GM18873 (cell line): Measurements from ENCODE around the gene COA8.
"Not testable (repeated sequence)": the region's sequence is repeated elsewhere in the genome, so short reads cannot be mapped to it uniquely, and the experiment has no call there.

Experiments used
- ATAC-seq: cut with Tn5 transposase; IDR thresholded peaks from one replicate; pipeline ENCODE4 v1.9.1; 2021; ENCODE audit warnings: mild to moderate bottlenecking, moderate library complexity, moderate number of reproducible peaks; ENCODE audit not compliant: unreplicated experiment, low FRiP score

COA8 gene

GRCh38 chr14:103525430-103526246 is 37.1 kb upstream of the COA8 start:
- ATAC-seq: not testable (repeated sequence)

- ATAC-seq: no peak
Observed at GRCh38 chr14:103526247-103526913, 36.4 kb upstream of the COA8 start.

GRCh38 chr14:103526914-103527248 is 35.9 kb upstream of the COA8 start:
- ATAC-seq: no peak

GRCh38 chr14:103527408-103528145 is 35.2 kb upstream of the COA8 start:
- ATAC-seq: no peak

GRCh38 chr14:103528146-103528586 is 34.6 kb upstream of the COA8 start:
- no peak for ATAC-seq

- ATAC-seq: no peak
Observed at GRCh38 chr14:103528587-103529382, 34.0 kb upstream of the COA8 start, which contains the start of gene TRMT61A. TSS of gene TRMT61A (plus strand) at chr14:103529196. CDS start at chr14:103529979, 783 bp downstream.

- ATAC-seq: no peak
Observed at GRCh38 chr14:103529383-103530365, 33.1 kb upstream of the COA8 start.

- no peak for ATAC-seq
Observed at GRCh38 chr14:103530390-103530789, 32.4 kb upstream of the COA8 start.

- ATAC-seq: no peak
Observed at GRCh38 chr14:103530831-103531230, 31.9 kb upstream of the COA8 start.

- no peak for ATAC-seq
Observed at GRCh38 chr14:103531421-103532215, 31.1 kb upstream of the COA8 start.

GRCh38 chr14:103532216-103533136 is 30.3 kb upstream of the COA8 start:
- no peak for ATAC-seq

- no peak for ATAC-seq
Observed at GRCh38 chr14:103533137-103533998, 29.4 kb upstream of the COA8 start.

- no peak for ATAC-seq
Observed at GRCh38 chr14:103533999-103534575, 28.7 kb upstream of the COA8 start.

- ATAC-seq: no peak
Observed at GRCh38 chr14:103534576-103535061, 28.1 kb upstream of the COA8 start.

GRCh38 chr14:103535081-103535890 is 27.5 kb upstream of the COA8 start:
- ATAC-seq: no peak
